GM13977 (cell line): ENCODE results near the gene P3H2.

ENCODE experiments used
- DNase-seq: peaks from one replicate; pipeline ENCODE4 v3.0.0; 2012; ENCODE audit warnings: low spot score
- in situ Hi-C: fragments of 300-500 bp; cut with MboI; formaldehyde crosslinking; loops from one replicate; pipeline ENCODE4 v1.12.0; 2022; ENCODE audit warnings: low sequenced_read_pairs, low pct_unique_long_range_greater_than_20kb, mixed read lengths, inconsistent platforms; ENCODE audit not compliant: unreplicated experiment
- TF ChIP-seq, protein P1 (sequence below): IDR thresholded peaks from 2 replicates; pipeline ENCODE4 v1.5.1; 2012; ENCODE audit warnings: mild to moderate bottlenecking, control low read depth; ENCODE audit not compliant: insufficient read depth; ENCODE audit errors: extremely low read depth, missing control alignments

Gene P3H2

DNA sequence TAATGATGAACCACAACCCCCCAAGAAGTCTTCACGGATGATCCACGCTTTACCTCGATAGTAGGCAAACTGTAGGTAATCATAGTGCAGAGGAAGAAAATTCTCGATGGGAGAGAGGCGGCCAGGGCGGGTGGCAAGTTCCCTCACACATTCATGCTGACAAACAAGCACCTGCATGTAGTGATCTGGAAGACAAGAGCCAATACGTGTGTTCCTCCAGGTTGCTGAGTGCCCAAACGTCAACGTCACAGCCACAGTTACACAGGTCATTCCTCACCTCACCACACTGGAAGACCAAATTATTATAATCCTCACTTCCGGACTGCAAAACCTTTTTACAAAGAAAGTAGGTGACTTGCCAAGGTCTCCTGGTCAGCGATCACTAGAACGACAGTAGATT, 131.8 kb downstream of the P3H2 start:
- in situ Hi-C loops: no loop called here
- no peak for DNase-seq
- TF ChIP-seq, protein P1, sequence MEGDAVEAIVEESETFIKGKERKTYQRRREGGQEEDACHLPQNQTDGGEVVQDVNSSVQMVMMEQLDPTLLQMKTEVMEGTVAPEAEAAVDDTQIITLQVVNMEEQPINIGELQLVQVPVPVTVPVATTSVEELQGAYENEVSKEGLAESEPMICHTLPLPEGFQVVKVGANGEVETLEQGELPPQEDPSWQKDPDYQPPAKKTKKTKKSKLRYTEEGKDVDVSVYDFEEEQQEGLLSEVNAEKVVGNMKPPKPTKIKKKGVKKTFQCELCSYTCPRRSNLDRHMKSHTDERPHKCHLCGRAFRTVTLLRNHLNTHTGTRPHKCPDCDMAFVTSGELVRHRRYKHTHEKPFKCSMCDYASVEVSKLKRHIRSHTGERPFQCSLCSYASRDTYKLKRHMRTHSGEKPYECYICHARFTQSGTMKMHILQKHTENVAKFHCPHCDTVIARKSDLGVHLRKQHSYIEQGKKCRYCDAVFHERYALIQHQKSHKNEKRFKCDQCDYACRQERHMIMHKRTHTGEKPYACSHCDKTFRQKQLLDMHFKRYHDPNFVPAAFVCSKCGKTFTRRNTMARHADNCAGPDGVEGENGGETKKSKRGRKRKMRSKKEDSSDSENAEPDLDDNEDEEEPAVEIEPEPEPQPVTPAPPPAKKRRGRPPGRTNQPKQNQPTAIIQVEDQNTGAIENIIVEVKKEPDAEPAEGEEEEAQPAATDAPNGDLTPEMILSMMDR: no peak

DNA sequence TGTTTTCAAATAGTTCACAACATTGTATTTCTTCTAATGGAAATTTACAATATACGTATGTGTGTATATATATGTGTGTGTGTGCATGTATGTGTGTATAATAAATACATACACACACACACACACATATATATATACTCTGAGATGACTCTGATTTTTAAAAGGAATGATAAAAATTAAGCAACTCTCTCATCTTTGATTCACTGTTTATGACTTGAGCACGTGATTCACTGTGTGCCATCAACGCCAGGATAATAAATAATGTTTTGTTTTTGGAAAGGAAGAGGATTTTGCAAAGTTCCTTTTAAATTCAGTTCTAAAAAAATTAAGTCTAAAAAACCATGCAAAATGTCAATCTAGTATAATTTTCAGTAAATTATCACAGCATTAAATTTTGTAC, 132.4 kb downstream of the P3H2 start:
- in situ Hi-C loops: no loop called here
- TF ChIP-seq, protein P1: no peak
- DNase-seq: no peak

- TF ChIP-seq, protein P1: no peak
- in situ Hi-C loops: no loop called here
- no peak for DNase-seq
Observed at GRCh38 chr3:189985948-189986347, 134.7 kb downstream of the P3H2 start.

DNA sequence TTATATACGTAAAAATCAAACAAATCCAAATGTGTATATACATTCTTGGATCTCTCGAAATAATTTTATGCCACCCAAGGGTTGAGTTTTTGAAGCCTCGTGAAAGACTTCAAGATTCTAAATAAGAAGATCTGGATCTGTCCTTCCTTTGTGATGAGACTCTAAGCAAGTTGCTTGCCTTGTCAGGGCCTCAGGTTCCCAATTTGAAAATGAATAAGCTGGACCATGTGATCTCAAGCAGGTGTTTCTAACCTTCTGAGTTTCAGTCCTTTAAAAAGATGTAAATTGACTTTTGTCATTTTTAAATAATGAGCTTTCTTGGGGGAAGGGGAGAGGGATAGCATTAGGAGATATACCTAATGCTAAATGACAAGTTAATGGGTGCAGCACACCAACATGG, 137.1 kb downstream of the P3H2 start:
- in situ Hi-C loops: no loop called here
- TF ChIP-seq, protein P1: no peak
- DNase-seq: no peak

DNA sequence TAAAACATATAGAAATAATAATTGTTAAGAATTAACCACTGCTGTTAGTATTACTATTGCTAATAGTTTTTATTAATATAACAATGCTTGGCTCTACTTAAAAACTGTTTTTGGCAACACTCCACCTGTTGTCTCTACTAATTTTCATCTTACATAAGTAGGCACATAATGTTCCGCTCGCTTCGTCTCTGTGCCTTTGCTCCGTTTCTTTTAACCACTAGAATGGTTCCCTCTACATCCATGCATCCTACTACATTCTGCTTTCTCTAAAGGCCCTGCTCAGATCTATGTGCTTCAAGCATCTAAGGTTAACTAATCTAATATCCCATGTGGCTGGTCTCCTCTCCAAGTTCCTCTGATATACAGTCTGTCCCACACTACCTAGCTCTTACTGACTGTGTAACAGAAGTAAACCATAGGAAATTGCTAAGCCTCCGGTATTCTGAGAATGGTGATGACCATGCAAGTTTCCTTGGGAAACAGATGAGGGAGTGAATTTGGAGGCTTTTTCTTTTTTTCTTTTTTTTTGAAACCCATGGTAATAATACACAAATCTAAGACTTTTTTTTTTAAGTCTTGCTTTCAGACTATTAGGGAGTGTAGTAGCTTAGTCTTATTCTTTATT, 138.3 kb downstream of the P3H2 start:
- TF ChIP-seq, protein P1: no peak
- in situ Hi-C loops: no loop called here
- no peak for DNase-seq

DNA sequence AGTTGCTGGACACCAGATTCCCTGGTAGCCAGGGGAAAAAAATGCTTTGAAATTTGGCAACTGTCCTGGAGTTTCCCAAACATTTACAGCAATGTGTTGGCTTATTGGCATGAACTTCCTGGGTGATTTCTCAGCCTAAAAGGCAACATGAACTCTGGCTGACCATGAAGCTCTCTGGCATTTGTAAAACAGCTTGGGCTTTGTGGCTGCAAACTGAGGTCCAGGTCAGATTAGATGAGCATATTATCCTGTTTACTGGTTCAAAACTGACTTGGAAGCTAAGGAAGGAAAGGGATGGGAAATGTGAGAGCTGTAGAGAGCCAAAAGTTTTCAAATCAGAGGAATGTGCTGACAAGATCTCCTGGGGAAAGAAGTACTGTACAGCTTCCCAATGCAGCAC, 139.0 kb downstream of the P3H2 start:
- in situ Hi-C loops: no loop called here
- DNase-seq: no peak
- TF ChIP-seq, protein P1: no peak
